Retinal pigment epithelial cell (primary cell): ENCODE measurements around the gene CFAP77.

ENCODE experiments used
- DNase-seq: peaks from one replicate; pipeline ENCODE4 v3.0.0-alpha.2; 2010; ENCODE audit warnings: low read depth
- H3K4me3 ChIP-seq: 2 replicates; pipeline ENCODE4 v1.5.1; 2011; ENCODE audit warnings: mild to moderate bottlenecking, low read length, control low read depth, moderate library complexity
- CTCF ChIP-seq: conservative IDR thresholded peaks from 2 replicates; pipeline ENCODE4 v1.5.1; 2011; ENCODE audit warnings: low read depth, low read length, control low read depth, inconsistent platforms

Gene CFAP77

GRCh38 chr9:132391449-132391848 lies 18.6 kb upstream of the CFAP77 start:
- DNase-seq = no peak
- TF ChIP-seq CTCF = no peak
- H3K4me3 ChIP-seq = no peak overlapping the region

- no peak for DNase-seq
- H3K4me3 ChIP-seq = no peak overlapping the region
- no peak for TF ChIP-seq CTCF
Observed at GRCh38 chr9:132395560-132395959, 14.5 kb upstream of the CFAP77 start.

DNA sequence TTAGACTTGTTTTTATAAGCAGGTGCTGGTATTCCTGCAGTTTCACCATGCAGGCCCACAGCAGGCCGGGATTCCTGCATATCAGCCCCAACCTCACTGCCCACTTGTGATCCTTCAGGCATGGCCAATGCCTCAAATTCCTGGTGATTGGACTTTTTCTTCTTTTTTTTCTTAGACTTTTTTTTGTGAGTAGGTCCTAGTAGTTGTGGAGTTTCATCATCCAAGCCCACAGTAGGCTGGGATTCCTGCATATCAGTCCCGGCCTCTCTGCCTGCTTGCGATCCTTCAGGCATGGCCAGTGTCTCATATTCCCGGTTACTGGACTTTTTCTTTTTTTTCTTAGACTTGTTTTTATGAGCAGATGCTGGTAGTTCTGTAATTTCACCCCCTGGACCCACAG lies 8.2 kb upstream of the CFAP77 start:
- no peak for TF ChIP-seq CTCF
- DNase-seq = no peak
- H3K4me3 ChIP-seq = no peak overlapping the region

DNA sequence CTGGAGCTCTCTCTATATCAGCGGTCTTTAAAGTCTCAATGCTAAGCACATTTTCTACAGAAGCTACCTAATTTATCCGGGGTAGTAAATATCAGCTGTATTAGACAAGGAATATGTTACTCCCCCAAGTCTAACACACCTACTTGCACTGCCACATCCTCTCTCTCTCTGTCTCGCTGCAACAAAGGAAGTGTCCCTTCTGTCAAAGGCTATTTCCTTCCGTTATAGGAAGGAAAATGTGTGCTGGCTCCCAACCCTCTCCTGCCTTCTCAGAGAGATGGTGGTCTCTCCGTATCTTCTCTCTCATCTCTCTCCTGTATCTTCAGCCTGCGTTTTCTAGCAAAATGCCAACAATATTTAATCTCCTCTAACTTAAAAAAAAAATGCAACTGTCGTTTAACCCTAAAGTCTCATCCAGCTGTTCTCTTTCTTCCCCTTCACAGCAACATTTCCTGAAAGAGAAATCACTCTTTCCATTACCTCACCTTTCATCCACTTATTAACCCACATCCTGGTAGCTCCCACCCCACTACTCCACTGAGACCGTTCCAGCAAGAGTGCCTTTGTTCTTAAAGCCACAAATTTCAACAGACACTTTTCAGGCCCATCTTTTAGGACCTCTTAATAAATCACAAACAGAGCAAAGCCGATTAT lies 5.7 kb upstream of the CFAP77 start:
- TF ChIP-seq CTCF = no peak
- H3K4me3 ChIP-seq = no peak overlapping the region
- DNase-seq = no peak

DNA sequence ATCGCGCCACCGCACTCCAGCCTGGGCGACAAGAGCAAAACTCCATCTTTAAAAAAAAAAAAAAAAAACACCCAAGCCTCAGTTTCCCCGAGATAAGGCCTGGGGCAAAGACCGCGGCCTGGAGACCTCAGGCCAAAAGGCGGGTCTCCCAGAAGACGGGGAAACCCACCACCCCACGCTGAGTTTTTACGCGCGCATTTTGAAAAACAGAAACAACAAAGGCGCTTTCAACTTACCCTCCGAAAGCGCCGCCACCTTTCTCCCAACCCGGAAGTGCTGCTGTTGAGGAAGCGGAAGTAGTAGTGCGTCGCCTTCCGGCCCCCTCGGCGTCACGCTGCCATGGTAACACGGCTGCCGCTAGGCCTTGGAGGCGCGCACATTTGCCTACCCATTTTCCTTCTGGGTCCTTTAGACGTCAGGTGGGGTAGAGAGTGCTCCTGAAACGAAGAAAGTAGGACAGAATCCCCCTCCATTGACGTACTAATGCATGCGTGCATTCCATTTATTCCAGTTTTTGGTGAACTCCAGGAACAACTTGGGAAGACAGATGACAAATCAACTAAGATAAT lies 3.4 kb upstream of the CFAP77 start, which contains the start of gene TTF1:
Gene TTF1, minus strand, starts transcription at position 287 of the 569 bp plus-strand sequence. CDS start 4,019 bp downstream, outside the sequence.
- DNase-seq = peak; percentile 55
- TF ChIP-seq CTCF = no peak
- peak within 1 kb of the TSS; percentile 91 for H3K4me3 ChIP-seq

DNA sequence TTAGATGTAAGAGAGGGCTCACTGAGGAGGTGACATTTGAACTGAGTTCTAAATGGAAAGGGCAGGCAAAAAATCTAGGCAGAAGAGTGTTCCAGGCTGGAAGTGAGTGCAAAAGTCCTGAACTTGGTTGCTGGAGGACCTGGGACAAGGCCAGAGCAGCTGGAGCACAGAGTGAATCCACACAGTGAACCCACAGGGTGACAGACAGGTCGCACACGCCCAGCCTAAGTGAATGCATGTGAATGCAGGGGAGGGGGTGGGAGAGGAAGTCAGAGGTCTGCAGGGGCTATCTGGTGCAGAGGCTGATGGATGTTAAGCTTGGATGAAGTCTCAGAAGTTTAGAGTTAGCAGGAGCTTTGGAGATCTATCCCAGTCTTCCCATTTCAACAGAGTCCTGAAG lies 2.8 kb upstream of the CFAP77 start:
- no peak for DNase-seq
- no peak for TF ChIP-seq CTCF
- H3K4me3 ChIP-seq = peak overlapping the region; percentile 91

- no peak overlapping the region for H3K4me3 ChIP-seq
- TF ChIP-seq CTCF = no peak
- DNase-seq = no peak
Observed at GRCh38 chr9:132408521-132408920, 1.5 kb upstream of the CFAP77 start.
